H1 (cell line): ENCODE measurements around the gene ELFN1. TPM values are rescaled to one million over a fixed set of nuclear protein-coding genes. Genes with fewer than 3 reads are reported as not detected.

Source experiments
- CTCF ChIA-PET: fragments of 300-600 bp; sonication (Branson Sonifier 250); formaldehyde crosslinking; loops from one replicate; lab custom pipeline; 2021; ENCODE audit not compliant: partially characterized antibody; lab: Charles Lee
- POLR2A ChIA-PET: fragments of 300-600 bp; sonication (Branson Sonifier 250); formaldehyde crosslinking; loops from one replicate; lab custom pipeline; 2021; ENCODE audit warnings: inconsistent platforms; ENCODE audit not compliant: partially characterized antibody; lab: Charles Lee
- DNase-seq, 2 experiments: peaks; one replicate each; pipeline versions ENCODE4 v3.0.0 to v3.0.0-alpha.2; 2010 to 2022; ENCODE audit warnings: low spot score in 2 of 2, low read depth in 1 of 2, mixed read lengths in 1 of 2
- FAIRE-seq: peaks from 2 replicates; lab custom pipeline; 2011; peaks lifted over from hg19 to GRCh38; lab: Jason Lieb, UNC
- H2AFZ ChIP-seq: 2 replicates; pipeline ENCODE4 v1.8.1; 2012; ENCODE audit warnings: low read length, inconsistent platforms
- H2AK5ac ChIP-seq: 2 replicates; pipeline ENCODE4 v1.6.1; 2013; ENCODE audit warnings: low read depth, low read length
- H2BK120ac ChIP-seq: replicated peaks from 2 replicates; pipeline ENCODE3; 2013; ENCODE audit warnings: low read depth, low read length, inconsistent platforms
- H2BK12ac ChIP-seq: 2 replicates; pipeline ENCODE4 v1.6.1; 2013; ENCODE audit warnings: low read depth, low read length
- H2BK15ac ChIP-seq: 2 replicates; pipeline ENCODE4 v1.6.1; 2013; ENCODE audit warnings: low read length
- H2BK20ac ChIP-seq: 2 replicates; pipeline ENCODE4 v1.6.1; 2013; ENCODE audit warnings: low read length
- H2BK5ac ChIP-seq: 2 replicates; pipeline ENCODE4 v1.6.1; 2013; ENCODE audit warnings: low read depth, low read length
- H3K14ac ChIP-seq: 2 replicates; pipeline ENCODE4 v1.6.1; 2013; ENCODE audit warnings: inconsistent platforms; ENCODE audit not compliant: insufficient read length
- H3K18ac ChIP-seq: 2 replicates; pipeline ENCODE4 v1.6.1; 2013; ENCODE audit warnings: low read length; ENCODE audit errors: extremely low read depth
- H3K23ac ChIP-seq: 2 replicates; pipeline ENCODE4 v1.6.1; 2013; ENCODE audit warnings: inconsistent platforms; ENCODE audit not compliant: insufficient read length
- H3K23me2 ChIP-seq: 2 replicates; pipeline ENCODE4 v1.6.1; 2013; ENCODE audit warnings: low read depth, low read length
- H3K27ac ChIP-seq: 2 replicates; pipeline ENCODE4 v1.6.1; 2011; ENCODE audit warnings: low read depth, low read length, inconsistent platforms
- H3K27me3 ChIP-seq, 4 experiments: replicated peaks in 1 of 4; 1 replicate in 1 of 4; 2 replicates in 3 of 4; pipeline versions ENCODE4 v1.6.1 to v1.8.1; 2011 to 2013; ENCODE audit warnings: low read length in 3 of 4, mild to moderate bottlenecking in 3 of 4, inconsistent platforms in 2 of 4, mixed read lengths in 2 of 4, moderate library complexity in 1 of 4; ENCODE audit not compliant: control insufficient read depth in 3 of 4, insufficient read depth in 3 of 4; ENCODE audit errors: extremely low read depth in 1 of 4
- H3K36me3 ChIP-seq, 4 experiments: 2 replicates each; pipeline versions ENCODE4 v1.6.1 to v1.8.1; 2011 to 2013; ENCODE audit warnings: mild to moderate bottlenecking in 4 of 4, low read length in 3 of 4, moderate library complexity in 2 of 4, control low read depth in 1 of 4, inconsistent platforms in 1 of 4; ENCODE audit not compliant: insufficient read depth in 4 of 4, control insufficient read depth in 2 of 4
- H3K4ac ChIP-seq: replicated peaks from 2 replicates; pipeline ENCODE3; 2013; ENCODE audit warnings: low read length, low read depth, mixed read lengths, inconsistent platforms; ENCODE audit not compliant: insufficient read length
- H3K4me1 ChIP-seq, 4 experiments: replicated peaks in 1 of 4; 1 replicate in 1 of 4; 2 replicates in 3 of 4; pipeline versions ENCODE4 v1.6.1 to v1.8.1; 2011 to 2013; ENCODE audit warnings: low read length in 3 of 4, inconsistent platforms in 2 of 4, mixed read lengths in 1 of 4; ENCODE audit not compliant: insufficient read depth in 4 of 4, control insufficient read depth in 3 of 4
- H3K4me2 ChIP-seq, 2 experiments: 2 replicates each; pipeline versions ENCODE4 v1.6.1 to v1.8.1; 2011 to 2013; ENCODE audit warnings: low read depth in 2 of 2, low read length in 2 of 2, control low read depth in 1 of 2, inconsistent platforms in 1 of 2, mild to moderate bottlenecking in 1 of 2; ENCODE audit not compliant: insufficient read depth in 1 of 2
- H3K4me3 ChIP-seq, 4 experiments: fragments of 200-600, 300-600 bp in 1 of 4; sonication (generic), shearing (Covaris generic), sonication (Bioruptor Twin) in 1 of 4; 2 replicates each; pipeline versions ENCODE4 v1.5.1 to v1.8.1; 2011 to 2016; ENCODE audit warnings: low read length in 4 of 4, low read depth in 3 of 4, control low read depth in 2 of 4, inconsistent platforms in 2 of 4, mild to moderate bottlenecking in 2 of 4, mixed read lengths in 1 of 4, moderate library complexity in 1 of 4; ENCODE audit not compliant: insufficient read depth in 2 of 4; ENCODE audit errors: extremely low read depth in 1 of 4
- H3K56ac ChIP-seq: replicated peaks from 2 replicates; pipeline ENCODE3; 2013; ENCODE audit warnings: low read depth, mild to moderate bottlenecking, mixed read lengths, low read length, inconsistent platforms; ENCODE audit not compliant: insufficient read length
- H3K79me1 ChIP-seq: 2 replicates; pipeline ENCODE4 v1.6.1; 2013; ENCODE audit warnings: low read depth, low read length, control low read depth
- H3K79me2 ChIP-seq, 2 experiments: 2 replicates each; pipeline versions ENCODE4 v1.6.1 to v1.8.1; 2012 to 2013; ENCODE audit warnings: low read length in 2 of 2, mild to moderate bottlenecking in 2 of 2, inconsistent platforms in 1 of 2; ENCODE audit not compliant: insufficient read depth in 2 of 2, control insufficient read depth in 1 of 2
- H3K9ac ChIP-seq, 4 experiments: replicated peaks in 1 of 4; 1 replicate in 1 of 4; 2 replicates in 3 of 4; pipeline versions ENCODE4 v1.6.1 to v1.8.1; 2011 to 2013; ENCODE audit warnings: low read depth in 3 of 4, low read length in 3 of 4, control low read depth in 2 of 4, mild to moderate bottlenecking in 2 of 4, moderate library complexity in 2 of 4, inconsistent platforms in 1 of 4; ENCODE audit errors: extremely low read depth in 1 of 4
- H3K9me3 ChIP-seq, 2 experiments: 2 replicates each; pipeline versions ENCODE4 v1.6.1 to v1.8.1; 2012 to 2013; ENCODE audit warnings: mild to moderate bottlenecking in 2 of 2, moderate library complexity in 2 of 2, control low read depth in 1 of 2, inconsistent platforms in 1 of 2, low read depth in 1 of 2, low read length in 1 of 2, mixed read lengths in 1 of 2; ENCODE audit not compliant: insufficient read depth in 2 of 2
- H4K20me1 ChIP-seq, 2 experiments: replicated peaks in 1 of 2; 2 replicates each; pipeline versions ENCODE3 to v1.8.1; 2011 to 2013; ENCODE audit warnings: inconsistent platforms in 2 of 2, low read length in 2 of 2, mild to moderate bottlenecking in 1 of 2; ENCODE audit not compliant: insufficient read depth in 2 of 2, control insufficient read depth in 1 of 2
- H4K5ac ChIP-seq: 2 replicates; pipeline ENCODE4 v1.6.1; 2013; ENCODE audit warnings: low read length, low read depth, mixed read lengths, inconsistent platforms; ENCODE audit not compliant: insufficient read length
- H4K8ac ChIP-seq: 2 replicates; pipeline ENCODE4 v1.8.0; 2013; ENCODE audit warnings: mild to moderate bottlenecking, moderate library complexity, low read length, inconsistent platforms; ENCODE audit not compliant: insufficient read depth; ENCODE audit errors: extremely low read depth
- H4K91ac ChIP-seq: replicated peaks from 2 replicates; pipeline ENCODE3; 2013; ENCODE audit warnings: low read length, mixed read lengths, inconsistent platforms; ENCODE audit not compliant: insufficient read length
- BRCA1 ChIP-seq: IDR thresholded peaks from 2 replicates; pipeline ENCODE4 v1.6.1; 2012; ENCODE audit warnings: low read depth, low read length, improper control_type of control experiment
- CHD2 ChIP-seq: IDR thresholded peaks from 2 replicates; pipeline ENCODE4 v1.6.1; 2012; ENCODE audit warnings: low read length, improper control_type of control experiment
- GTF2F1 ChIP-seq: IDR thresholded peaks from 2 replicates; pipeline ENCODE4 v1.6.1; 2012; ENCODE audit warnings: low read depth, low read length, improper control_type of control experiment, borderline replicate concordance
- RFX5 ChIP-seq: IDR thresholded peaks from 2 replicates; pipeline ENCODE4 v1.6.1; 2011; ENCODE audit warnings: low read depth, low read length, improper control_type of control experiment, borderline replicate concordance
- SAP30 ChIP-seq: fragments of 300-600 bp; sonication (generic); IDR thresholded peaks from 2 replicates; pipeline ENCODE4 v1.7.1; 2012; ENCODE audit warnings: low read length, moderate library complexity, mild to moderate bottlenecking, inconsistent platforms; ENCODE audit not compliant: insufficient read depth, insufficient replicate concordance
- SUZ12 ChIP-seq: fragments of 200-600 bp; sonication (generic); IDR thresholded peaks from 2 replicates; pipeline ENCODE4 v1.6.1; 2012; ENCODE audit warnings: mild to moderate bottlenecking, inconsistent platforms, low read length, moderate library complexity, mixed read lengths
- TCF12 ChIP-seq: IDR thresholded peaks from 2 replicates; pipeline ENCODE4 v1.6.1; 2011; ENCODE audit warnings: low read depth, mild to moderate bottlenecking, low read length
- WGBS, 2 experiments: shearing (Covaris generic) in 1 of 2; methylation state at CpG; one replicate each; pipeline versions ENCODE4 v1.1.6 to v1.1.7; 2013 to 2015; ENCODE audit warnings: low lambda C conversion rate in 2 of 2, mixed read lengths in 2 of 2, inconsistent platforms in 1 of 2, low coverage in 1 of 2, missing lambda C conversion rate in 1 of 2; ENCODE audit not compliant: insufficient replicate concordance in 2 of 2, insufficient coverage in 1 of 2, insufficient read length in 1 of 2; ENCODE audit errors: extremely low coverage in 1 of 2, missing lambda C conversion rate in 1 of 2; 5-methylcytosine and 5-hydroxymethylcytosine counted together
- polyA plus RNA-seq, 7 experiments: library from polyadenylated mRNA; depleted of rRNA in 3 of 7; stranded (reverse) in 5 of 7; unstranded in 2 of 7; fragments of >200 nt in 5 of 7; fragments of 200-250 nt in 2 of 7; gene quantifications; 1 replicate in 5 of 7; 2 replicates in 1 of 7; 4 replicates in 1 of 7; pipeline versions ENCODE4 v1.2.1 to v1.2.3, GENCODE V29; 2011 to 2013; ENCODE audit warnings: missing spikeins in 2 of 7, mixed read lengths in 2 of 7
- total RNA-seq: library from RNA; stranded (reverse); fragmentation: NEBNext Ultra II Directional; extraction: Animal tissue kit (Norgen Biotek cat#: 25700); gene quantifications from 2 replicates; pipeline ENCODE4 v1.2.1, GENCODE V29; 2021

The ELFN1 gene
- total and polyA plus RNA-seq, 2 of the 8 experiments (the other 6 are each of a cell fraction or from before 2014, with no cell fraction given): 2.0 to 4.5 TPM

GRCh38 chr7:1777122-1777521, 107.0 kb downstream of the ELFN1 start:
- no peaks in the 10 kb centered on the region for H3K23me2 ChIP-seq
- no peak overlapping the region for H3K27ac ChIP-seq
- H2BK120ac ChIP-seq: no peak overlapping the region
- H3K18ac ChIP-seq: no peak overlapping the region
- no peaks in the 10 kb centered on the region for H3K79me1 ChIP-seq
- H3K4me3 ChIP-seq: no peak overlapping the region
- H2BK15ac ChIP-seq: no peak overlapping the region
- no peaks in the 10 kb centered on the region for H3K4me1 ChIP-seq
- H4K5ac ChIP-seq: no peak overlapping the region
- H3K23ac ChIP-seq: no peak overlapping the region
- no peak overlapping the region for H3K9ac ChIP-seq
- DNase-seq (no peak), FAIRE-seq (no peak)
- H3K4me2 ChIP-seq: no peak overlapping the region
- H2BK5ac ChIP-seq: no peak overlapping the region
- no peaks in the 10 kb centered on the region for H3K79me2 ChIP-seq
- no peak overlapping the region for H3K14ac ChIP-seq
- CTCF ChIA-PET: interaction anchor here (1.1 kb wide), 1 partner anchor 10 kb away, joined by 3 read pairs; no protein-coding TSS in a partner anchor
- peaks cover 0 to 3% of the 10 kb centered on the region in 2 experiments; a peak in 1 of 4 replicates for H3K9me3 ChIP-seq
- 80% methylated on average over 6 of the region's 6 CpGs; no CpG with 5 or more reads in 1 of the 2 experiments for WGBS, 2 experiments
- no peak overlapping the region for H2AK5ac ChIP-seq
- no peak overlapping the region for H4K8ac ChIP-seq
- H2BK20ac ChIP-seq: no peak overlapping the region
- H3K56ac ChIP-seq: no peak overlapping the region
- H2AFZ ChIP-seq: no peak overlapping the region
- no peak overlapping the region for H3K4ac ChIP-seq
- H3K36me3 ChIP-seq: no peaks in the 10 kb centered on the region
- TF ChIP-seq GTF2F1 (no peak), RFX5 (no peak), SAP30 (no peak), CHD2 (no peak), BRCA1 (no peak), TCF12 (no peak), SUZ12 (no peak)
- TF ChIP-seq, all 59 proteins: peak for 0
- no peaks in the 10 kb centered on the region for H4K20me1 ChIP-seq
- POLR2A ChIA-PET: no interaction called here
- no peak overlapping the region for H4K91ac ChIP-seq
- H3K27me3 ChIP-seq: no peaks in the 10 kb centered on the region
- no peak overlapping the region for H2BK12ac ChIP-seq
